ENCODE data around the gene METTL24.

Gene METTL24

GRCh38 chr6:110357664-110358552, at the start of gene METTL24:
TSS of gene METTL24 (minus strand) at chr6:110358349. CDS start at chr6:110358272, 77 bp downstream.
- no peak for FAIRE-seq

DNA sequence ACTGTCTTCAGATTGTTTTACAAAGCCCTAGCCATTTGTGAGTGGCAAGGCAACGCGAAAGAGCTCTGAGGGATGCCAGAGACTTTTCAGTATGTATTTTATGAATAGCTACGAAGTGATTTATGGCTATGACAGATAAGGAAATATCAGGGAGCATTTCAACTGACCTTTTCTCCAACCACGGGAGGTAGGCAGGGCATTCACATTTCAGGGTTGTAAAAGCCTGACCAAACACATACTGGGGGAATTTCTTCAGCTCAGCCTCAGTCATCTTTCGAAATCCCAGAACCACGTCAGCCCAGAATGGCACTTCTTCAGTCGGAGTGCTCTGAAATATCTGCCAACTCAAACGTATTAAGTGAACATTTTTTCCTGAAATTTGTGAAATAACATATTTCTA, 46.5 kb upstream of the METTL24 start:
- FAIRE-seq = no peak

- FAIRE-seq = no peak
Observed at GRCh38 chr6:110401585-110402176, 43.5 kb upstream of the METTL24 start.

DNA sequence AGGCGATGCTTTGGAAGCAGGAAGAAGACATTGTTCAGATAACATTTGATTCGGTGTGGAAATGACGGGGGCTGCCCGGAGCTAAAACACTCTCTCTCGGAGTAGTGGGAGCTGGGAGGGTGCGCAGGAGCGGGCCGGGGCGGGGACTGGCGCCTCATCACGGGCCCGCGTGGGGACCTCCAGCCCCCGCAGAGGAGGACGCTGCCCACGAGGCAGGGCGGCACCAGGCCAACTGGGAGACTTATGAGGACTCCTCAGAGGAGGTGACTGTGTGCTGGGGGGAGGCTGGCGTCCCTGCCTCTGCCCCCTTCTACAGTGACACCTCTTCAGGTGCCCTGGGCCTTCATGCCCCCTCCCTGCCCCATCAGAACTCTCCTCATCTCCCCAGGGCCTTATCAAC, 42.1 kb upstream of the METTL24 start:
- no peak for FAIRE-seq

GRCh38 chr6:110399219-110400071, 41.3 kb upstream of the METTL24 start:
- no peak for FAIRE-seq

- FAIRE-seq = no peak
Observed at GRCh38 chr6:110398778-110399177, 40.6 kb upstream of the METTL24 start.

- FAIRE-seq = no peak
Observed at GRCh38 chr6:110395221-110395620, 37.1 kb upstream of the METTL24 start.

GRCh38 chr6:110394409-110394808, 36.3 kb upstream of the METTL24 start:
- FAIRE-seq = no peak

GRCh38 chr6:110392727-110393126, 34.6 kb upstream of the METTL24 start:
- FAIRE-seq = no peak

GRCh38 chr6:110390404-110390803, 32.3 kb upstream of the METTL24 start:
- no peak for FAIRE-seq

GRCh38 chr6:110389689-110390382, 31.7 kb upstream of the METTL24 start:
- FAIRE-seq = no peak

GRCh38 chr6:110387986-110388385, 29.8 kb upstream of the METTL24 start:
- no peak for FAIRE-seq

DNA sequence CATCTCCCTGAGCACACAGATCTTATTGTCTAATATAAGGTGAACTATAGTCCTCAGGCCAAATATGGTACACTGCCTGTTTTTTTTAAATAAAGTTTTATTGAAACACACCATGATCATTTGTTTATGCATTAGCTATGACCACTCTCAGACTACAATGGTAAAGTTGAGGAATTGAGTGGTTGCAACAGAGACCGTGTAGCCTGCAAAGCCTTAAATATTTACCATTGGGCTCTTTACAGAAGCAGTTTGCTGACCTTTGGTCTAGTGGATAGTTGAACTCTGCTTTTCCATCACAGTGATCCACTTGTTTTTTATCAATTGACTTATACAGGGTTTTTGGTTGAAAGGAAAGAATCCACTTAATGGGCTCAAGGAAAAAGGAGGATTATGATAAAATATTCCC, 27.3 kb upstream of the METTL24 start:
- FAIRE-seq = no peak

- FAIRE-seq = no peak
Observed at GRCh38 chr6:110378552-110378951, 20.4 kb upstream of the METTL24 start.

DNA sequence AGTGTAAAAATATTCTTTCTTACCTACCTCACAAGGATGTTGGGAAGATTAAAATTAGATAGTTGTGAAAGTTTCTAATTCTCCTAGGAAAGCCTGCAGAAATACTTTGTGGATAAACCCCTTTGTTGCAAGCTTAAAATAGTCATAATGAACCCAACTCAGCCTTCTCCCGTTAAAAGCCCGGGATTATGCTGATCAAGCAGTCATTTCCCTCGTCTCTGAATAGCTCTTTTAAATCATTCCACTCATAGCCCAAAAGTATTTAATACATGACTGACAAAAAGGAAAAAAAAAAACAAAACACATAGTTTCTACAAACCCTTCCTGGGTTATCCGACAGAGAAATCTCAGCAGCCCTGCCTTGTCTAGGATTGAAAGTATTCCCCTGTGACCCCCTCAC, 10.9 kb upstream of the METTL24 start:
- FAIRE-seq = no peak

DNA sequence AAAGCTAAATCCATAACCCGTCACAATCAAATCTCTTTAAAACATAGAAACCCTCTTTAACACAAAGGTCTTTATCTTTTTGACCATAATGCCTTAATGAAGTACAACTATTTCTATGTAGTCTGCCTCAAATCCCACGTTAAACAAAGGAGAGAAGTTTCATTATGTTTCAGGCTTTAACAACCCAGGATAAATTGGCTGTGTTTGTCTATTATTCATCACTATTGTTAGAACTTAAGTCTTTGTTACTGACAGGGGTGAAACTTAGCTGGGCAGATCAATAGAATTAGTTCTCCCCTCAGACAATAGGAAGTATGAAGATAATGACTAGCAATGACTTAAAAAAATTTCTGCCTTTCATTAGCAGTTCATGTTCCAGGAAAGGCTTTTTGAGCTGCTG, 10.1 kb upstream of the METTL24 start:
- FAIRE-seq = no peak

GRCh38 chr6:110367825-110368224, 9.7 kb upstream of the METTL24 start:
- no peak for FAIRE-seq

DNA sequence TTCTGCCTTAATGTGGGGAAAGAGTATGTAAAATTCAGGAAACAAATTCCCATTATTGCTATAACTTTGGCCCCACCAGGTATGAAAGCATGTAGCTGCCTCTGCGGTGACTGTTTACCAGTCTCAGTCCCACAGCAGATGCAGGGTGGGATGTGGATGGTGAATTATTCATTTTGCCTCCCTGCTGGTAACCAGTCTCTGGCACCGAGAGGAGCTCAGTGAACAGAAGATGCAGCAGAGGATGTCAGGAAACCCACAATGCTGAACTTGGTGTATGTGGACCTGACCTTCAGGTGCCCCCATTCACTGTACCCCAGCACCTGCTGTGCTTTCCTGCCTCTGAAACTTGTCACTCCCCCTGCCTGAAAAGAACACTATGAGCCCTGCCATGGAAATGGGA, 8.8 kb upstream of the METTL24 start:
- no peak for FAIRE-seq

GRCh38 chr6:110366256-110366655, 8.1 kb upstream of the METTL24 start:
- FAIRE-seq = no peak

DNA sequence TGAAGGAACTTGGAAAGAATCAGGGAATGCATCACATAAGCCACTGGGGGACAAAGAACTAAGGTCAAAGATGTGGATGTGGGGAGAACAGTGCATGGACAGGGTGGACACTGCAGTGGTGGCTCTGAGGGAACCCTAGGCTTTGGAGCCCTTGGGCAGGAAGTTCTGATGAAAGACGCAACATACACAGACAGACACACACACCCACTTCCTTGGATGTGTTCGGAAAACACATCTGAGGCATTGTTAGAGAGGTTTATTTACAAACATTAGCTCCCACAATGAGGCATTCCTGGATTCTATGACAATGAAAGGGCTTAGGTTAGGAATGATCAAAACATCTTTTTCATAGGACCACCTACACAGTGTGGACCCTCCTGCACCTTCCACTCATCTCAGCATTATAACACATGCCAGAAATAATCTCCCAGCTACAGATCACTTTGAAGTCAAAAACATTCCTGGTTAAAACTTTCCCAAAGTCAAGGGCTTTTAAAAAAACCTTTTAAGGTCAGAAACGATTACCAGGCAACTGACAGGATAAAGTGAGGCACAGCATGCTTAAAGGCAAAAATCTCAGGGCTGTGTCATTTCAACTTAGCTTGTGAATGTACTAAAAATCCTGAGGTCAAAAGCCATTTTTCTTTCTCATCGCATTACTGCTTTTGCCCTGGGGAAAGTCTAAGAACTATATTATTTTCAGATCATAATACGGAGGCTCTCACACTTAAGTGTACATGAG, 6.4 kb upstream of the METTL24 start:
- no peak for FAIRE-seq

GRCh38 chr6:110363748-110364147, 5.6 kb upstream of the METTL24 start:
- no peak for FAIRE-seq

DNA sequence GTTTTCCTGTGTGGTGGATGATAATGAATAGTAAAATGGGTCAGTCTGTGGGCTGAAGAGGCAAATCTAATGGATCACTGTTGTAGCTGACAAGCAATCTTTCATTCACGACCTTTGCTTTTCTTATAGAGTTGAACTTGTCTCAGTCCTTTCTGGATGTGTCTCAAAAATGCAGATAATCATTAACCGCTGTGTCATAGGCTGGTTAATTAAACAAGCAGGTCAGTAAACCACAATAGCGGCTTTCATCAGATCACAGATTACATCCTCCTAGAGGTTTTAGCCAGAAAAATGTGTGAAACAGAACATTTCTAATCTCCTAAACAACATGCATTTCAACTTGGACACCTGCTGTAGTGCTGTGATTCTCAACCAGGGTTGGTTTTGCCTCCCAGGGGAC, 2.5 kb upstream of the METTL24 start:
- FAIRE-seq = no peak

All from colon (tissue), 2 donors.